ENCODE measurements around the gene MYO16. TPM values are rescaled to one million over a fixed set of nuclear protein-coding genes. Genes with fewer than 3 reads are reported as not detected.
"Not testable (repeated sequence)": the region's sequence is repeated elsewhere in the genome, so short reads cannot be mapped to it uniquely, and the experiment has no call there.

MYO16 gene
- total RNA-seq, 1 donor from 2014 or later: 22.0 TPM

GRCh38 chr13:108984251-108984920 is 355.0 kb downstream of the MYO16 start:
- Mint-ChIP-seq H3K4me3 (ENCODE audit: unreplicated experiment) (no peak overlapping the region), H3K9me3 (ENCODE audit: unreplicated experiment) (no peaks in the 10 kb centered on the region), H3K27ac (ENCODE audit: unreplicated experiment) (no peak overlapping the region), H3K36me3 (ENCODE audit: unreplicated experiment) (peaks cover 5% of the 10 kb centered on the region), H3K27me3 (ENCODE audit: unreplicated experiment) (no peaks in the 10 kb centered on the region), H3K4me1 (ENCODE audit: low read depth, unreplicated experiment) (peaks cover 15% of the 10 kb centered on the region)
- no peak for DNase-seq
- no peak for TF ChIP-seq CTCF (IDR thresholded peaks at IDR 0.05; ENCODE audit: partially characterized antibody, unreplicated experiment)

GRCh38 chr13:108985166-108985565 is 355.8 kb downstream of the MYO16 start:
- TF ChIP-seq CTCF (IDR thresholded peaks at IDR 0.05; ENCODE audit: partially characterized antibody, unreplicated experiment): no peak
- no peaks in the 10 kb centered on the region for H3K27me3 Mint-ChIP-seq (ENCODE audit: unreplicated experiment)
- no peaks in the 10 kb centered on the region for H3K9me3 Mint-ChIP-seq (ENCODE audit: unreplicated experiment)
- H3K27ac Mint-ChIP-seq (ENCODE audit: unreplicated experiment): no peak overlapping the region
- no peak for DNase-seq
- no peak overlapping the region for H3K4me3 Mint-ChIP-seq (ENCODE audit: unreplicated experiment)
- peaks cover 15% of the 10 kb centered on the region for H3K4me1 Mint-ChIP-seq (ENCODE audit: low read depth, unreplicated experiment)
- peaks cover 5% of the 10 kb centered on the region for H3K36me3 Mint-ChIP-seq (ENCODE audit: unreplicated experiment)

- TF ChIP-seq CTCF (IDR thresholded peaks at IDR 0.05; ENCODE audit: partially characterized antibody, unreplicated experiment): no peak
- DNase-seq: no peak
- Mint-ChIP-seq H3K4me1 (ENCODE audit: low read depth, unreplicated experiment) (peaks cover 15% of the 10 kb centered on the region), H3K36me3 (ENCODE audit: unreplicated experiment) (peaks cover 5% of the 10 kb centered on the region), H3K9me3 (ENCODE audit: unreplicated experiment) (no peaks in the 10 kb centered on the region), H3K4me3 (ENCODE audit: unreplicated experiment) (no peak overlapping the region), H3K27ac (ENCODE audit: unreplicated experiment) (no peak overlapping the region), H3K27me3 (ENCODE audit: unreplicated experiment) (no peaks in the 10 kb centered on the region)
Measured at GRCh38 chr13:108987517-108987916, 358.1 kb downstream of the MYO16 start.

GRCh38 chr13:108987944-108988343 is 358.5 kb downstream of the MYO16 start:
- H3K4me3 Mint-ChIP-seq (ENCODE audit: unreplicated experiment): no peak overlapping the region
- no peaks in the 10 kb centered on the region for H3K27me3 Mint-ChIP-seq (ENCODE audit: unreplicated experiment)
- no peak overlapping the region for H3K27ac Mint-ChIP-seq (ENCODE audit: unreplicated experiment)
- H3K4me1 Mint-ChIP-seq (ENCODE audit: low read depth, unreplicated experiment): peaks cover 15% of the 10 kb centered on the region
- DNase-seq: no peak
- TF ChIP-seq CTCF (IDR thresholded peaks at IDR 0.05; ENCODE audit: partially characterized antibody, unreplicated experiment): no peak
- H3K9me3 Mint-ChIP-seq (ENCODE audit: unreplicated experiment): no peaks in the 10 kb centered on the region
- peaks cover 5% of the 10 kb centered on the region for H3K36me3 Mint-ChIP-seq (ENCODE audit: unreplicated experiment)

- not testable (repeated sequence) for DNase-seq; H3K4me3 Mint-ChIP-seq (ENCODE audit: unreplicated experiment); H3K36me3 Mint-ChIP-seq (ENCODE audit: unreplicated experiment); H3K27me3 Mint-ChIP-seq (ENCODE audit: unreplicated experiment); H3K27ac Mint-ChIP-seq (ENCODE audit: unreplicated experiment); H3K9me3 Mint-ChIP-seq (ENCODE audit: unreplicated experiment)
- peaks cover 15% of the 10 kb centered on the region for H3K4me1 Mint-ChIP-seq (ENCODE audit: low read depth, unreplicated experiment)
Measured at GRCh38 chr13:108991416-108991815, 362.0 kb downstream of the MYO16 start.
